GM12865 (cell line): Measurements from ENCODE around the gene HAP1.

Source experiments
- DNase-seq: peaks from one replicate; pipeline ENCODE4 v3.0.0; 2010; ENCODE audit warnings: low read depth
- H3K4me3 ChIP-seq: 2 replicates; pipeline ENCODE4 v1.5.1; 2011; ENCODE audit warnings: mild to moderate bottlenecking, low read depth, low read length, control low read depth
- CTCF ChIP-seq: IDR thresholded peaks from 2 replicates; pipeline ENCODE4 v1.5.1; 2011; ENCODE audit warnings: low read length, control low read depth, low read depth, inconsistent platforms; ENCODE audit not compliant: insufficient read depth; ENCODE audit errors: missing control alignments

HAP1 gene

GRCh38 chr17:41736983-41737679 is 2.7 kb upstream of the HAP1 start:
- no peak overlapping the region for H3K4me3 ChIP-seq
- TF ChIP-seq CTCF: no peak

GRCh38 chr17:41735744-41736143 is 1.3 kb upstream of the HAP1 start:
- no peak for DNase-seq
- no peak for TF ChIP-seq CTCF
- no peak overlapping the region for H3K4me3 ChIP-seq

More at GRCh38 chr17:41736983-41737679, 2.7 kb upstream of the HAP1 start:
- no peak for DNase-seq

GRCh38 chr17:41734949-41735313 is 488 bp upstream of the HAP1 start:
- no peak for TF ChIP-seq CTCF
- no peak for DNase-seq
- H3K4me3 ChIP-seq: no peak overlapping the region

GRCh38 chr17:41733348-41734138 is 900 bp downstream of the HAP1 start:
- no peak overlapping the region for H3K4me3 ChIP-seq
- no peak for TF ChIP-seq CTCF
- DNase-seq: no peak

- no peak overlapping the region for H3K4me3 ChIP-seq
- no peak for DNase-seq
- no peak for TF ChIP-seq CTCF
Observed at GRCh38 chr17:41731836-41732235, 2.6 kb downstream of the HAP1 start.

GRCh38 chr17:41730479-41730878 is 4.0 kb downstream of the HAP1 start:
- DNase-seq: no peak
- H3K4me3 ChIP-seq: no peak overlapping the region
- TF ChIP-seq CTCF: no peak
